ENCODE measurements around the gene NKD2. TPM values are rescaled to one million over a fixed set of nuclear protein-coding genes. Genes with fewer than 3 reads are reported as not detected.

NKD2 gene
- total and polyA plus RNA-seq, 9 of the 15 experiments (the other 6 are each of a cell fraction or from before 2014, with no cell fraction given) = 0.09 to 0.64 (median 0.27) TPM; not detected in 5

- no peak for TF ChIP-seq EHMT2 (IDR thresholded peaks at IDR 0.05)
- peak; percentile 16; the same call in 1 of the 2 replicates for TF ChIP-seq GMEB1 (CRISPR knock-in tag; IDR thresholded peaks at IDR 0.05)
- TF ChIP-seq KDM1A (IDR thresholded peaks at IDR 0.05) = peak in 1 of 2 experiments; percentile 36; a peak in 1 of 4 replicates
- TF ChIP-seq, protein P1, sequence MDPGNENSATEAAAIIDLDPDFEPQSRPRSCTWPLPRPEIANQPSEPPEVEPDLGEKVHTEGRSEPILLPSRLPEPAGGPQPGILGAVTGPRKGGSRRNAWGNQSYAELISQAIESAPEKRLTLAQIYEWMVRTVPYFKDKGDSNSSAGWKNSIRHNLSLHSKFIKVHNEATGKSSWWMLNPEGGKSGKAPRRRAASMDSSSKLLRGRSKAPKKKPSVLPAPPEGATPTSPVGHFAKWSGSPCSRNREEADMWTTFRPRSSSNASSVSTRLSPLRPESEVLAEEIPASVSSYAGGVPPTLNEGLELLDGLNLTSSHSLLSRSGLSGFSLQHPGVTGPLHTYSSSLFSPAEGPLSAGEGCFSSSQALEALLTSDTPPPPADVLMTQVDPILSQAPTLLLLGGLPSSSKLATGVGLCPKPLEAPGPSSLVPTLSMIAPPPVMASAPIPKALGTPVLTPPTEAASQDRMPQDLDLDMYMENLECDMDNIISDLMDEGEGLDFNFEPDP (CRISPR knock-in tag; IDR thresholded peaks at IDR 0.05) = no peak
- TF ChIP-seq, protein P2, sequence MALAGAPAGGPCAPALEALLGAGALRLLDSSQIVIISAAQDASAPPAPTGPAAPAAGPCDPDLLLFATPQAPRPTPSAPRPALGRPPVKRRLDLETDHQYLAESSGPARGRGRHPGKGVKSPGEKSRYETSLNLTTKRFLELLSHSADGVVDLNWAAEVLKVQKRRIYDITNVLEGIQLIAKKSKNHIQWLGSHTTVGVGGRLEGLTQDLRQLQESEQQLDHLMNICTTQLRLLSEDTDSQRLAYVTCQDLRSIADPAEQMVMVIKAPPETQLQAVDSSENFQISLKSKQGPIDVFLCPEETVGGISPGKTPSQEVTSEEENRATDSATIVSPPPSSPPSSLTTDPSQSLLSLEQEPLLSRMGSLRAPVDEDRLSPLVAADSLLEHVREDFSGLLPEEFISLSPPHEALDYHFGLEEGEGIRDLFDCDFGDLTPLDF (CRISPR knock-in tag; IDR thresholded peaks at IDR 0.05) = no peak
- 0 out of 2 replicates have a peak, but pooled peaks have one; percentile 49 for TF ChIP-seq RB1 (IDR thresholded peaks at IDR 0.05; ENCODE audit: low read depth)
- TF ChIP-seq ZC3H8 (IDR thresholded peaks at IDR 0.05) = no peak
- 0 out of 2 replicates have a peak, but pooled peaks have one; percentile 34 for TF ChIP-seq ZNF263 (CRISPR knock-in tag; IDR thresholded peaks at IDR 0.05; ENCODE audit: borderline replicate concordance)
- TF ChIP-seq RUNX1 (IDR thresholded peaks at IDR 0.05; ENCODE audit: low read depth) = no peak
- no peak for TF ChIP-seq SRSF3 (IDR thresholded peaks at IDR 0.05; ENCODE audit: insufficient read depth, low read length)
- TF ChIP-seq, protein P3, sequence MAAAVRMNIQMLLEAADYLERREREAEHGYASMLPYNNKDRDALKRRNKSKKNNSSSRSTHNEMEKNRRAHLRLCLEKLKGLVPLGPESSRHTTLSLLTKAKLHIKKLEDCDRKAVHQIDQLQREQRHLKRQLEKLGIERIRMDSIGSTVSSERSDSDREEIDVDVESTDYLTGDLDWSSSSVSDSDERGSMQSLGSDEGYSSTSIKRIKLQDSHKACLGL (CRISPR knock-in tag; IDR thresholded peaks at IDR 0.05; ENCODE audit: borderline replicate concordance, poor library complexity, severe bottlenecking) = no peak
- TF ChIP-seq TEAD1 (CRISPR knock-in tag; IDR thresholded peaks at IDR 0.05) = 0 out of 4 replicates have a peak, but pooled peaks of 1 of the 2 experiments have one; percentile 47
- peak; percentile 73 for TF ChIP-seq HMGN3 (IDR thresholded peaks at IDR 0.05; ENCODE audit: borderline replicate concordance, extremely low read depth, insufficient read length, low read depth, low read length)
- no peak for TF ChIP-seq MLLT1 (IDR thresholded peaks at IDR 0.05)
- no peak for TF ChIP-seq DACH1 (IDR thresholded peaks at IDR 0.05; ENCODE audit: partially characterized antibody)
- no peak for TF ChIP-seq ZSCAN29 (IDR thresholded peaks at IDR 0.05)
- TF ChIP-seq ETV1 (tag; conservative IDR thresholded peaks at IDR 0.05; ENCODE audit: low read depth) = peak; percentile 39; the same call in 1 of the 2 replicates
- TF ChIP-seq HCFC1 (IDR thresholded peaks at IDR 0.05; ENCODE audit: low read depth, low read length) = no peak
- TF ChIP-seq ELF1 (tag; IDR thresholded peaks at IDR 0.05) = no peak
- TF ChIP-seq, protein P4, sequence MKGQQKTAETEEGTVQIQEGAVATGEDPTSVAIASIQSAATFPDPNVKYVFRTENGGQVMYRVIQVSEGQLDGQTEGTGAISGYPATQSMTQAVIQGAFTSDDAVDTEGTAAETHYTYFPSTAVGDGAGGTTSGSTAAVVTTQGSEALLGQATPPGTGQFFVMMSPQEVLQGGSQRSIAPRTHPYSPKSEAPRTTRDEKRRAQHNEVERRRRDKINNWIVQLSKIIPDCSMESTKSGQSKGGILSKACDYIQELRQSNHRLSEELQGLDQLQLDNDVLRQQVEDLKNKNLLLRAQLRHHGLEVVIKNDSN (CRISPR knock-in tag; IDR thresholded peaks at IDR 0.05) = no peak
- no peak for TF ChIP-seq ZNF232 (CRISPR knock-in tag; IDR thresholded peaks at IDR 0.05)
These were observed 3.9 kb upstream of the NKD2 start (continued) for GRCh38 chr5:1004461-1005248.

All from K562 (cell line).